ENCODE data around the gene CYSRT1.

CYSRT1 gene

DNA sequence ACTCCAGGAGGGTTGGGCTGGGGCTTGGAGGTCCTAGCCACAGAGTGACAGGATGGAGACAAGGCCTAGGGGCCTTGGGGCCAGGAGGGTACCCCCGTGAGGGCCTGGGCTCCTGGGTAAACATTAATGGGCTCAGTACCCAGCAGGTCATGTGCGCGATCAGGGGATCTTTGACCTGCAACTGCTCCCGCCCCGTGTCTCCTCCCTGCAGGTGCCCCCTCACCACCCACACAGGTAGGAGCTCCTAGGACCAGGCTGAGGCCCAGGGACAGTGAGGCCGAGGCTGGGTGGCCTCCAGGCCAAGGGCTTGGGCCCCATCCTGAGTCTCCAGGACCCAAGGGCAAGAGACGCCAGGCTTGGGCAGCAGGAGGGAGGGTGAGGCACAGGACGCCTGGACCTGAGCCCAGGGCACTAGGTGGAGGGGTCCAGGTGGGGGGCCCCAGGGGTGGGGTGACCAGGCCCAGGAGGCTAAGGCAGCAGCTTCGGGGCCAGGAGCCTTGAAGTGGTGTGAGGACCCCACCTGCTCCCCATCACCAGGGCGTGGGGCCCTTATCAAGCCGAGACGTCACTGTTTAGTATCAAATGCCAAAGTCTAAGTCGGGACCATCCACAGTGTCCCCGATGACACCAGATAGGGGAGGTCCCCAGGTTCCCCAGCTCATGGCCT, 5.9 kb downstream of the CYSRT1 start, which contains the start of gene SLC34A3:
Gene SLC34A3 (plus strand): TSS at position 197 of the 667 bp plus-strand sequence. CDS start 802 bp downstream, outside the sequence.
- no peaks in the 10 kb centered on the region for H3K9me3 ChIP-seq (ENCODE audit: control insufficient read depth in 5 of 5, low read length in 5 of 5)
- peaks cover 0 to 5% (median under 1%) of the 10 kb centered on the region in 5 donors for H3K4me1 ChIP-seq (ENCODE audit: control insufficient read depth in 5 of 5, insufficient read depth in 5 of 5, low read length in 5 of 5)
- peak within 1 kb of the TSS in 1 of 5 donors; percentile 13 for H3K9ac ChIP-seq (ENCODE audit: low read length in 5 of 5)
- peaks cover 59 to 80% (median 75%) of the 10 kb centered on the region in 5 donors for H3K27me3 ChIP-seq (ENCODE audit: control insufficient read depth in 5 of 5, insufficient read depth in 4 of 5, low read length in 5 of 5)
- no peak within 1 kb of the TSS for H3K27ac ChIP-seq (ENCODE audit: low read depth, low read length)
- H3K36me3 ChIP-seq (ENCODE audit: control insufficient read depth in 5 of 5, insufficient read depth in 5 of 5, low read length in 5 of 5) = no peaks in the 10 kb centered on the region
- H3K4me3 ChIP-seq (ENCODE audit: low read depth in 1 of 5, low read length in 5 of 5) = no peak within 1 kb of the TSS

GRCh38 chr9:137231372-137232039, 6.5 kb downstream of the CYSRT1 start:
- peaks cover 0 to 11% (median 7%) of the 10 kb centered on the region in 5 donors for H3K4me1 ChIP-seq (ENCODE audit: control insufficient read depth in 5 of 5, insufficient read depth in 5 of 5, low read length in 5 of 5)

DNA sequence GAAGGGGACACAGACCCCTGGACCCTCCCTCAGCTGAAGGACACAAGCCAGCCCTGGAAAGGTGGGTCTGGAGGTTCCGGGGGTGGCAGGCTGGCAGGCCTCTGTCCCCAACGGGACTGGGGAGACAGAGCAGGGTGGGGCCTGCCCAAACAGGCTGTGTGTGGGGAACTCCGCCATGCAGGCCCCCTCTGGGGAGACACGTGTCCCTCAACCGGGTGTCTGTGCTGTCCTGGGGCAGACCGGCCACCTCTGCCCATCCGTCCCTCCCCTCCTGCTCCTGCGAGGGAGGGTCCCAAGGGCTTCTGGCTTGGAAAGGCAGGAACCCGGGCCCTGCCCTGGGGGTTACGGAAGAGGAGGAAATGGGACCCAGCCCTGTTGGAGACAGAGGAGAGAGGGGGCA, 7.1 kb downstream of the CYSRT1 start:
- no peak overlapping the region for H3K9ac ChIP-seq (ENCODE audit: low read length in 5 of 5)
- H3K27me3 ChIP-seq (ENCODE audit: control insufficient read depth in 5 of 5, insufficient read depth in 4 of 5, low read length in 5 of 5) = peaks cover 53 to 71% (median 66%) of the 10 kb centered on the region in 5 donors

More at GRCh38 chr9:137231372-137232039, 6.5 kb downstream of the CYSRT1 start:
- H3K36me3 ChIP-seq (ENCODE audit: control insufficient read depth in 5 of 5, insufficient read depth in 5 of 5, low read length in 5 of 5) = no peaks in the 10 kb centered on the region
- peaks cover 56 to 75% (median 72%) of the 10 kb centered on the region in 5 donors for H3K27me3 ChIP-seq (ENCODE audit: control insufficient read depth in 5 of 5, insufficient read depth in 4 of 5, low read length in 5 of 5)
- no peaks in the 10 kb centered on the region for H3K9me3 ChIP-seq (ENCODE audit: control insufficient read depth in 5 of 5, low read length in 5 of 5)
- peak overlapping the region in 1 of 5 donors; percentile 13 for H3K9ac ChIP-seq (ENCODE audit: low read length in 5 of 5)
- no peak overlapping the region for H3K27ac ChIP-seq (ENCODE audit: low read depth, low read length)
- H3K4me3 ChIP-seq (ENCODE audit: low read depth in 1 of 5, low read length in 5 of 5) = no peak overlapping the region

GRCh38 chr9:137232510-137232909, 7.5 kb downstream of the CYSRT1 start:
- no peak overlapping the region for H3K4me3 ChIP-seq (ENCODE audit: low read depth in 1 of 5, low read length in 5 of 5)
- H3K27me3 ChIP-seq (ENCODE audit: control insufficient read depth in 5 of 5, insufficient read depth in 4 of 5, low read length in 5 of 5) = peaks cover 51 to 69% (median 63%) of the 10 kb centered on the region in 5 donors
- H3K9me3 ChIP-seq (ENCODE audit: control insufficient read depth in 5 of 5, low read length in 5 of 5) = no peaks in the 10 kb centered on the region
- H3K4me1 ChIP-seq (ENCODE audit: control insufficient read depth in 5 of 5, insufficient read depth in 5 of 5, low read length in 5 of 5) = peaks cover 0 to 19% (median 12%) of the 10 kb centered on the region in 5 donors
- H3K9ac ChIP-seq (ENCODE audit: low read length in 5 of 5) = no peak overlapping the region
- no peak overlapping the region for H3K27ac ChIP-seq (ENCODE audit: low read depth, low read length)
- no peaks in the 10 kb centered on the region for H3K36me3 ChIP-seq (ENCODE audit: control insufficient read depth in 5 of 5, insufficient read depth in 5 of 5, low read length in 5 of 5)

More for the DNA sequence above, 7.1 kb downstream of the CYSRT1 start:
- no peaks in the 10 kb centered on the region for H3K36me3 ChIP-seq (ENCODE audit: control insufficient read depth in 5 of 5, insufficient read depth in 5 of 5, low read length in 5 of 5)
- H3K27ac ChIP-seq (ENCODE audit: low read depth, low read length) = no peak overlapping the region
- peaks cover 0 to 17% (median 12%) of the 10 kb centered on the region in 5 donors for H3K4me1 ChIP-seq (ENCODE audit: control insufficient read depth in 5 of 5, insufficient read depth in 5 of 5, low read length in 5 of 5)
- H3K4me3 ChIP-seq (ENCODE audit: low read depth in 1 of 5, low read length in 5 of 5) = no peak overlapping the region
- no peaks in the 10 kb centered on the region for H3K9me3 ChIP-seq (ENCODE audit: control insufficient read depth in 5 of 5, low read length in 5 of 5)

DNA sequence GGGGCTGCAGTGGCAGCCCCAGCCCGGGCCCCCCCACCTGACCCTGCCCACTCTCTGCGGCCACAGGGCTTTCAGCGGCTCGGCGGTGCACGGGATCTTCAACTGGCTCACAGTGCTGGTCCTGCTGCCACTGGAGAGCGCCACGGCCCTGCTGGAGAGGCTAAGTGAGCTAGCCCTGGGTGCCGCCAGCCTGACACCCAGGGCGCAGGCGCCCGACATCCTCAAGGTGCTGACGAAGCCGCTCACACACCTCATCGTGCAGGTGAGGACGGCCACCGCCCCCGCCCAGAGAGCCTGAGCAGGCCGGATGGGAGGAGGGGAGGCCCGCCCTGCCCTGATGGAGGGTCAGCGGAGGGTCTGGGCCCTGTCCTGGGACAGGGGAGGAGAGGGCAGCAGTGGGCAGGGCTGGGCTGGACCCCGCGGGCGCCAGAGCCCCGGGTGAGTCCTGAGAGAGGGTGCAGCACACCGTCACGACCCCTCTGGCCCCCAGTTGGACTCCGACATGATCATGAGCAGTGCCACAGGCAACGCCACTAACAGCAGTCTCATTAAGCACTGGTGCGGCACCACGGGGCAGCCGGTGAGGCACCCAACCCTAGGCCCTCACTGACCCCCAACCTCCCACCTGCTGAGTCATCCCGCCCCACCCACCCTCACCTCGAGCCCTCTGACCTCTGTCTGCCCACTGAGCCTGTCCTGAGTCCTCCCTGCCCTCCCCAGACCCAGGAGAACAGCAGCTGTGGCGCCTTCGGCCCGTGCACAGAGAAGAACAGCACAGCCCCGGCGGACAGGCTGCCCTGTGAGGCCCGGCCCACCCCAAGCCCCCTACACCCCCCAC, 8.4 kb downstream of the CYSRT1 start:
- peaks cover 0 to 19% (median 12%) of the 10 kb centered on the region in 5 donors for H3K4me1 ChIP-seq (ENCODE audit: control insufficient read depth in 5 of 5, insufficient read depth in 5 of 5, low read length in 5 of 5)

DNA sequence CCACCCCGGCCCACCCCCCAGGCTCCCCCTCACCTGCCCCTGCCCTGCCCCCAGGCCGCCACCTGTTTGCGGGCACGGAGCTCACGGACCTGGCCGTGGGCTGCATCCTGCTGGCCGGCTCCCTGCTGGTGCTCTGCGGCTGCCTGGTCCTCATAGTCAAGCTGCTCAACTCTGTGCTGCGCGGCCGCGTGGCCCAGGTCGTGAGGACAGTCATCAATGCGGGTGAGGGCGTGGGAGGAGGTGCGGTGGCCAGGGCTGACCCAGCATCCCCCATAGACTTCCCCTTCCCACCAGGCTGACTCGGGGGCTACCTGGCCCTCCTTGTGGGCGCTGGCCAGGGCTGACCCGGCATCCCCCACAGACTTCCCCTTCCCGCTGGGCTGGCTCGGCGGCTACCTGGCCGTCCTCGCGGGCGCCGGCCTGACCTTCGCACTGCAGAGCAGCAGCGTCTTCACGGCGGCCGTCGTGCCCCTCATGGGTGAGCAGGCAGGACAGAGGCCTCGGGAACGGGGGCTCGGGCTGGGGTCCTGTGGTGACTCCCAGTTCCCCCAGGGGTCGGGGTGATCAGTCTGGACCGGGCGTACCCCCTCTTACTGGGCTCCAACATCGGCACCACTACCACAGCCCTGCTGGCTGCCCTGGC, 9.2 kb downstream of the CYSRT1 start:
- Histone ChIP-seq H3K36me3 (ENCODE audit: control insufficient read depth in 5 of 5, insufficient read depth in 5 of 5, low read length in 5 of 5) (no peaks in the 10 kb centered on the region), H3K9ac (ENCODE audit: low read length in 5 of 5) (no peak overlapping the region), H3K27me3 (ENCODE audit: control insufficient read depth in 5 of 5, insufficient read depth in 4 of 5, low read length in 5 of 5) (peaks cover 45 to 56% (median 51%) of the 10 kb centered on the region in 5 donors), H3K27ac (ENCODE audit: low read depth, low read length) (no peak overlapping the region), H3K4me3 (ENCODE audit: low read depth in 1 of 5, low read length in 5 of 5) (no peak overlapping the region), H3K4me1 (ENCODE audit: control insufficient read depth in 5 of 5, insufficient read depth in 5 of 5, low read length in 5 of 5) (peaks cover 0 to 25% (median 15%) of the 10 kb centered on the region in 5 donors), H3K9me3 (ENCODE audit: control insufficient read depth in 5 of 5, low read length in 5 of 5) (no peaks in the 10 kb centered on the region)

More for the DNA sequence above, 8.4 kb downstream of the CYSRT1 start:
- Histone ChIP-seq H3K27me3 (ENCODE audit: control insufficient read depth in 5 of 5, insufficient read depth in 4 of 5, low read length in 5 of 5) (peaks cover 51 to 65% (median 60%) of the 10 kb centered on the region in 5 donors), H3K4me3 (ENCODE audit: low read depth in 1 of 5, low read length in 5 of 5) (no peak overlapping the region), H3K27ac (ENCODE audit: low read depth, low read length) (no peak overlapping the region), H3K9me3 (ENCODE audit: control insufficient read depth in 5 of 5, low read length in 5 of 5) (no peaks in the 10 kb centered on the region), H3K9ac (ENCODE audit: low read length in 5 of 5) (no peak overlapping the region), H3K36me3 (ENCODE audit: control insufficient read depth in 5 of 5, insufficient read depth in 5 of 5, low read length in 5 of 5) (no peaks in the 10 kb centered on the region)

DNA sequence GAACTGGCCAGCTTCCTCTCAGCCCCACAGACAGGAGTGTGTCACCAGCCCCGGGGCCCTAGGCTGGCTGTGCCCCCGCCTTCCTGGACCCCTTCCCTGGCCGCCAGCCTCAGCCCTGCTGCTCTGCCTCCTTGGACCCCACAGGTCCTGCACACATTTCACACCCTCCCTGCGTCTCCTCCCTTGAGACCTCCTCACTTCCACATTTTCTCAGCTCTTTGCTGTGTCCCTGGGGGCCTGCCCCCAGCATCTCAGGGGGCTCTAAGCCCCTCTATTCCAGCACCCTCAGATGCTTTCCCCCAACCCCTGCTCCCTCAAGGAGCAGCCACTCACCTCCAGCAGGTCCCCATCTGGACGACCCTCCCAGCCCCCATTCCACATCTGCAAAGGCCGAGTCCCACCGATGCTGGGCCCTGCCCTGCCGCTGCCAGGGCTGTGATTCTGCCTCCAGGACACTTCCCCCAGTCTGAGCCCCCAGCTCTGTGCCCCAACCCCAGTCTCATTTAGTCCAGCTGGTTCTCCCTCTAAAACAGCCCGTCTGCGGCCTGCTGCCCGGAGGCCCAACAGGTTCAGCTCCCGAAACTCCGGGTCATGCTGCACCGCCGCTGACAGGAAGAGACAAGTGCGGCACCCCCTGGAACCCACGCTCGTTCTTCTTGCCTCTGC, 9.9 kb downstream of the CYSRT1 start:
- Histone ChIP-seq H3K27me3 (ENCODE audit: control insufficient read depth in 5 of 5, insufficient read depth in 4 of 5, low read length in 5 of 5) (peaks cover 39 to 49% (median 45%) of the 10 kb centered on the region in 5 donors), H3K27ac (ENCODE audit: low read depth, low read length) (no peak overlapping the region), H3K36me3 (ENCODE audit: control insufficient read depth in 5 of 5, insufficient read depth in 5 of 5, low read length in 5 of 5) (no peaks in the 10 kb centered on the region), H3K4me3 (ENCODE audit: low read depth in 1 of 5, low read length in 5 of 5) (no peak overlapping the region), H3K4me1 (ENCODE audit: control insufficient read depth in 5 of 5, insufficient read depth in 5 of 5, low read length in 5 of 5) (peaks cover 0 to 31% (median 21%) of the 10 kb centered on the region in 5 donors), H3K9me3 (ENCODE audit: control insufficient read depth in 5 of 5, low read length in 5 of 5) (no peaks in the 10 kb centered on the region), H3K9ac (ENCODE audit: low read length in 5 of 5) (no peak overlapping the region)

DNA sequence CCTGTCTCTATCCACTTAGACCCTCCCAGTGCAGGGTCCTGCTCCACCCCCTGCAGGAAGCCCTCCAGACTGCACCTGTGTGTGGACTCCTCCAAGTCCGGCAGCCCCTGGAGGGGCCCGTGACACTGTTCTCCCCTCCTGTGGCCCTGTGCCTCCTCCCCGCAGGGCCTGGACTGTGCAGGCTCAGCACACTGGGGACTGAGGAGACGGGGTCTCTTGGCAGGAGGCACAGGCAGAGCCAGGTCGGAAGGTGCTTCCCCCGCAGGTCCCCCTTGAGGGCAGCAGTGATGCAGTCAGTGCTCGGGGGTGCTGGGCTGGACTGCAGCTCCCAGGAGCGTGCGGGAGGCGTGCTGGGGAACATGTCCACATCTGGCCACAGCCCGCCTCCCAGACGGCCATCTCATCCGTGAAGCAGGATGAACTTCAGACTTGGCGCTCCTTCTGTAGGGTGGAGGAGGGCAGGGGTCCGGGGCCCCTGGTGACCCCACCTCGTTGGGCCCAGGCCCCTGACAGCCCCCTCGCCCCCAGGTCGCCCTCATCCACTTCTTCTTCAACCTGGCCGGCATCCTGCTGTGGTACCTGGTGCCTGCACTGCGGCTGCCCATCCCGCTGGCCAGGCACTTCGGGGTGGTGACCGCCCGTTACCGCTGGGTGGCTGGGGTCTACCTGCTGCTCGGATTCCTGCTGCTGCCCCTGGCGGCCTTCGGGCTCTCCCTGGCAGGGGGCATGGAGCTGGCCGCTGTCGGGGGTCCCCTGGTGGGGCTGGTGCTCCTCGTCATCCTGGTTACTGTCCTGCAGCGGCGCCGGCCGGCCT, 10.7 kb downstream of the CYSRT1 start:
- H3K9me3 ChIP-seq (ENCODE audit: control insufficient read depth in 5 of 5, low read length in 5 of 5) = no peaks in the 10 kb centered on the region
- H3K36me3 ChIP-seq (ENCODE audit: control insufficient read depth in 5 of 5, insufficient read depth in 5 of 5, low read length in 5 of 5) = no peaks in the 10 kb centered on the region
- H3K27me3 ChIP-seq (ENCODE audit: control insufficient read depth in 5 of 5, insufficient read depth in 4 of 5, low read length in 5 of 5) = peaks cover 33 to 42% (median 38%) of the 10 kb centered on the region in 5 donors
- peak overlapping the region in 2 of 5 donors; percentile 38 to 41 for H3K9ac ChIP-seq (ENCODE audit: low read length in 5 of 5)
- no peak overlapping the region for H3K27ac ChIP-seq (ENCODE audit: low read depth, low read length)
- H3K4me1 ChIP-seq (ENCODE audit: control insufficient read depth in 5 of 5, insufficient read depth in 5 of 5, low read length in 5 of 5) = peaks cover 0 to 37% (median 24%) of the 10 kb centered on the region in 5 donors
- H3K4me3 ChIP-seq (ENCODE audit: low read depth in 1 of 5, low read length in 5 of 5) = peak overlapping the region in 1 of 5 donors; percentile 46
